Sigmoid colon (tissue), 7 donors: Measurements from ENCODE around the gene FBXW8. TPM values are rescaled to one million over a fixed set of nuclear protein-coding genes. Genes with fewer than 3 reads are reported as not detected.

Experiments
- DNase-seq: peaks from one replicate; pipeline ENCODE4 v3.0.0-alpha.2; 2019
- H3K27ac ChIP-seq, 4 donors: fragments of 200-600 bp; sonication (generic); one replicate each; pipeline ENCODE4 v1.5.1; 2016 to 2019; ENCODE audit warnings: mild to moderate bottlenecking in 1 of 4
- H3K27me3 ChIP-seq, 3 donors: fragments of 200-600 bp; sonication (generic); one replicate each; pipeline ENCODE4 v1.5.1; 2019; ENCODE audit warnings: mild to moderate bottlenecking in 1 of 3
- H3K36me3 ChIP-seq, 4 donors: fragments of 200-600 bp; sonication (generic); one replicate each; pipeline ENCODE4 v1.5.1; 2016 to 2019
- H3K4me1 ChIP-seq, 4 donors: fragments of 200-600 bp; sonication (generic); one replicate each; pipeline ENCODE4 v1.5.1; 2017 to 2019
- H3K4me3 ChIP-seq, 4 donors: fragments of 200-600 bp; sonication (generic); one replicate each; pipeline ENCODE4 v1.5.1; 2017 to 2019; ENCODE audit warnings: mild to moderate bottlenecking in 2 of 4, moderate library complexity in 1 of 4
- H3K9me3 ChIP-seq, 4 donors: fragments of 200-600 bp in 3 of 4; sonication (generic) in 3 of 4; one replicate each; pipeline versions ENCODE4 v1.5.1 to v1.6.1; 2013 to 2019
- EP300 ChIP-seq, 4 donors: sonication (generic); formaldehyde crosslinking; IDR thresholded peaks; one replicate each; pipeline ENCODE4 v1.6.1; 2017; ENCODE audit warnings: antibody characterized with exemption in 4 of 4
- POLR2A ChIP-seq, 2 donors: fragments of 450-650 bp; IDR thresholded peaks; one replicate each; pipeline ENCODE4 v1.6.1; 2016; ENCODE audit warnings: antibody characterized with exemption in 2 of 2, mild to moderate bottlenecking in 2 of 2, moderate library complexity in 2 of 2
- POLR2AphosphoS5 ChIP-seq, 4 donors: sonication (generic); formaldehyde crosslinking; IDR thresholded peaks; one replicate each; pipeline ENCODE4 v1.6.1; 2017; ENCODE audit warnings: antibody characterized with exemption in 4 of 4
- WGBS, 2 donors: extraction: QIAGEN DNeasy Blood & Tissue Kit; methylation state at CpG; one replicate each; pipeline ENCODE4 v1.1.7; 2013; 5-methylcytosine and 5-hydroxymethylcytosine counted together
- intact Hi-C: fragments of 100-400 bp; cut with DNase I; formaldehyde crosslinking; loops from one replicate; pipeline ENCODE4 v1.15.1; 2023
- polyA plus RNA-seq, 3 donors: library from polyadenylated mRNA; stranded (reverse); fragments of 200-250 nt; gene quantifications; one replicate each; pipeline ENCODE4 v1.2.3, GENCODE V29; 2013
- total RNA-seq, 4 donors: library from RNA; depleted of rRNA; stranded (reverse); fragments of >200 nt; gene quantifications; one replicate each; pipeline ENCODE4 v1.1.0, GENCODE V29; 2016
- TF ChIP-seq, protein P1 (sequence below), 4 experiments: fragments of 450-650 bp in 3 of 4; fragments of 200-600 bp in 1 of 4; IDR thresholded peaks; one replicate each; pipeline ENCODE4 v1.5.1; 2016 to 2019; ENCODE audit warnings: antibody characterized with exemption in 4 of 4, mild to moderate bottlenecking in 3 of 4, moderate library complexity in 2 of 4
- donor health status: healthy with polysubstance abuse.
- donor health status: Bipolar disorder and iron deficiency.
- donor health status: healthy.

FBXW8 gene
- total and polyA plus RNA-seq, 7 donors, result 2.3 to 19.1 (median 7.7) TPM

DNA sequence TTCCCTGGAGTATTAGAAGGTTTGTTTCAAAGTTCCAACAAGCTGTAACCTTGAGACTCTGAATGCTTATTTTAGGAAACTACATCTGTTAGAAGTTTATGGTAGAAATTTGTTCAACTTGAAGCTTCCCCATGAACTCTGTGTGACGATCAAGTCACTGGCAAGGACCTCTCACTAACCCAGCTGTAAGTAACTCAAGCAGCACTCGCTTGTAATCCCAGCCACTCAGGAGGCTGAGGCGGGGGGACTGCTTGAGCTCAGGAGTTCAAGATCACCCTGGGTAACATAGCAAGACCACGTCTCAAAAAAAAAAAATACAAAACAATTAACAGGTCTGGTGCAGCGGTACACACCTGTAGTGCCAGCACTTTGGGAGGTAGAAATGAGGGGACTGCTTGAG, 162.9 kb downstream of the FBXW8 start:
- 67 to 74% methylated on average over 5 of the region's 5 CpGs for WGBS, 2 donors
- Histone ChIP-seq H3K9me3 (no peaks in the 10 kb centered on the region), H3K36me3 (no peaks in the 10 kb centered on the region), H3K27ac (no peak overlapping the region), H3K4me1 (no peaks in the 10 kb centered on the region), H3K4me3 (no peak overlapping the region), H3K27me3 (peaks cover 0 to 4% (median 0%) of the 10 kb centered on the region in 3 donors)
- intact Hi-C loops, result no loop called here
- no peak for TF ChIP-seq EP300 (IDR thresholded peaks at IDR 0.05)
- TF ChIP-seq POLR2A (IDR thresholded peaks at IDR 0.05), result no peak
- TF ChIP-seq, protein P1, sequence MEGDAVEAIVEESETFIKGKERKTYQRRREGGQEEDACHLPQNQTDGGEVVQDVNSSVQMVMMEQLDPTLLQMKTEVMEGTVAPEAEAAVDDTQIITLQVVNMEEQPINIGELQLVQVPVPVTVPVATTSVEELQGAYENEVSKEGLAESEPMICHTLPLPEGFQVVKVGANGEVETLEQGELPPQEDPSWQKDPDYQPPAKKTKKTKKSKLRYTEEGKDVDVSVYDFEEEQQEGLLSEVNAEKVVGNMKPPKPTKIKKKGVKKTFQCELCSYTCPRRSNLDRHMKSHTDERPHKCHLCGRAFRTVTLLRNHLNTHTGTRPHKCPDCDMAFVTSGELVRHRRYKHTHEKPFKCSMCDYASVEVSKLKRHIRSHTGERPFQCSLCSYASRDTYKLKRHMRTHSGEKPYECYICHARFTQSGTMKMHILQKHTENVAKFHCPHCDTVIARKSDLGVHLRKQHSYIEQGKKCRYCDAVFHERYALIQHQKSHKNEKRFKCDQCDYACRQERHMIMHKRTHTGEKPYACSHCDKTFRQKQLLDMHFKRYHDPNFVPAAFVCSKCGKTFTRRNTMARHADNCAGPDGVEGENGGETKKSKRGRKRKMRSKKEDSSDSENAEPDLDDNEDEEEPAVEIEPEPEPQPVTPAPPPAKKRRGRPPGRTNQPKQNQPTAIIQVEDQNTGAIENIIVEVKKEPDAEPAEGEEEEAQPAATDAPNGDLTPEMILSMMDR (IDR thresholded peaks at IDR 0.05), result no peak
- no peak for TF ChIP-seq POLR2AphosphoS5 (IDR thresholded peaks at IDR 0.05)
- no peak for DNase-seq

DNA sequence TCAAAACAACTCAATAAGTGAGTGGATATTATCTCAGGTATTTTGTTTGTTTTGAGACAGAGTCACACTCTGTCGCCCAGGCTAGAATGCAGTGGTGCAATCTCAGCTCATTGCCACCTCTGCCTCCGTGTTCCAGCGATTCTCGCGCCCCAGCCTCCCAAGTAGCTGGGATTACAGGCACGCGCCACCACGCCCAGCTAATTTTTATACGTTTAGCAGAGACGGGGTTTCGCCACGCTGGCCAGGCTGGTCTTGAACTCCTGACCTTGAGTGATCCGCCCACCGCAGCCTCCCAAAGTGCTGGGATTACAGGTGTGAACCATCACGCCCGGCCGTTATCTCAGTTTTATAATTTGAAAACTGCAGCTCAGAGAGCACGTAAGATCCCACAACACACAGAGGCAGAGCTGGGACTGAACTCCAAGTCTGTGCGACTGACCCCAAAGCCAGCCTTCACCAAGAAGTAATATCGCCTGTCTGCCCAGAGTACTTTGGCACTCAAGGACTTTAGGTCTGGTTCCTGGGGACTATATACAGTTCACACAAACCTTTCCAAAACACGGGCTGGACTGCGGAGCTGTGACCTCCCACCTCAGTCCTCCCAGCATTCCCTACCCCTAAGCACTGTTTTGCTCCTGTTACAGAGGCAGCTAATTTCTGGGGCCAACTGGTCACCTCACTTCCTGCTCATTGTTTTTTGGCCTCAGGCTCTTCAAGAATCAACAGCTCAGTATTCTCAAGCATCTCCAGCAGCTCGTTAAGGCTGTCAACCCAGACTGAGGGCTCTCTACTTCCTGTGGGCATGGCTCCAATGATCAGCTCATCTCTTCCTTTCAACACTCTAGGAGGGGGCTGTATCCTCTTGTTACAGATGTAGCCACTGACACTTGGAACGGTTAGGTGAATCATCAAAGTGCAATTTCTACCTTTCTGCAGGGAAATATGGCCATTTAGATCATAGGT, 165.9 kb downstream of the FBXW8 start:
- WGBS, 2 donors, result 79 to 80% methylated on average over 24 of the region's 24 CpGs
- intact Hi-C loops, result no loop called here
- no peaks in the 10 kb centered on the region for H3K9me3 ChIP-seq
- H3K27me3 ChIP-seq, result peaks cover 0 to 4% (median 0%) of the 10 kb centered on the region in 3 donors
- TF ChIP-seq POLR2A (IDR thresholded peaks at IDR 0.05) (no peak), EP300 (IDR thresholded peaks at IDR 0.05) (no peak), POLR2AphosphoS5 (IDR thresholded peaks at IDR 0.05) (no peak)
- TF ChIP-seq, protein P1 (IDR thresholded peaks at IDR 0.05), result no peak
- H3K36me3 ChIP-seq, result no peaks in the 10 kb centered on the region
- no peak overlapping the region for H3K27ac ChIP-seq
- DNase-seq, result no peak
- no peak overlapping the region for H3K4me3 ChIP-seq
- H3K4me1 ChIP-seq, result no peaks in the 10 kb centered on the region

DNA sequence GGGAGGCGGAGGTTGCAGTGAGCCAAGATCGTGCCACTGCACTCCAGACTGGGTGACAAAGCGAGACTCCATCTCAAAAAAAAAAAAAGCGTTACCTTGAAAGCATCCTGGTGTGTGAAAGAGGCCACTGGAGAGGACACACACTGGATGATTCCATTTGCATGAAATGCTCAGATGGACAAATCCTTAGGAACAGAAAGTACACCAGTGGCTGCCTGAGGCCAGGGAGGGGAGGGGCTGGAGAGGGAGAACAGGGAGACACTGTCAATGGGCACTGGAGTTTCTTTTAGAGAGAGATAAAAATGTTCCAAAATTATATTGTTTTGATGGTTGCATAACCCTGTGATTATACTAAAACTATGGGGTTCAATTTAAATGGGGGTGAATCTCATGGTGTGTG, 168.7 kb downstream of the FBXW8 start:
- no peaks in the 10 kb centered on the region for H3K4me1 ChIP-seq
- no peak for TF ChIP-seq POLR2AphosphoS5 (IDR thresholded peaks at IDR 0.05)
- no peak for TF ChIP-seq POLR2A (IDR thresholded peaks at IDR 0.05)
- TF ChIP-seq, protein P1 (IDR thresholded peaks at IDR 0.05), result no peak
- TF ChIP-seq EP300 (IDR thresholded peaks at IDR 0.05), result no peak
- WGBS, 2 donors, result 93 to 98% methylated on average over 4 of the region's 4 CpGs
- DNase-seq, result no peak
- peaks cover 0 to 4% (median 0%) of the 10 kb centered on the region in 3 donors for H3K27me3 ChIP-seq
- H3K36me3 ChIP-seq, result no peaks in the 10 kb centered on the region
- no peak overlapping the region for H3K27ac ChIP-seq
- H3K9me3 ChIP-seq, result no peaks in the 10 kb centered on the region
- no peak overlapping the region for H3K4me3 ChIP-seq
- intact Hi-C loops, result no loop called here

DNA sequence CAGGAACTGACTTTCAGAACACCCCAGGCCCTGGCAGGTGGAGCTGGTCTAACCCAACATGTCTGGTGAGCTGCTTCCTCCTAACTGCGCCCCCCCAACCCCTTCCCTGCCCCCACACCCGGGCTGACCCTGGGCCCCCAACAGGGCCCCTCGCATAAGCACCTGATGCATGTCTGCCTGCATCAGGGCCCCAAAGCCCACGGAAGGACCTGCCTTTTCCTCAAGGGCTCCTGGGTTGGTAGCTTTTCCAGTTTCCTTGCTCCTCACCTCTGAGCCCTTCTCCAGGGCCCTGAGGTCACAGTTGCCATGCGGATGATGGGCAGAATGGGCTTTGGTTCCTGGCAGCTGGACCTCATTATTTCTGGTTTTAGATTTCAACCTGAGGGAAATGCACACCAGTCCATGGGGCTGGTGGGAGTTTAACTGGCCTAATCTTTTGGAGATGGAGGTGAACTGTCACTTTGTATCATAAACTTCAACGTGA, 170.0 kb downstream of the FBXW8 start:
- no peaks in the 10 kb centered on the region for H3K4me1 ChIP-seq
- no peak overlapping the region for H3K27ac ChIP-seq
- no peak for DNase-seq
- no peak overlapping the region for H3K4me3 ChIP-seq
- TF ChIP-seq POLR2AphosphoS5 (IDR thresholded peaks at IDR 0.05) (no peak), EP300 (IDR thresholded peaks at IDR 0.05) (no peak), POLR2A (IDR thresholded peaks at IDR 0.05) (no peak)
- TF ChIP-seq, protein P1 (IDR thresholded peaks at IDR 0.05), result no peak
- 49 to 61% methylated on average over 6 of the region's 6 CpGs for WGBS, 2 donors
- peaks cover 0 to 4% (median 0%) of the 10 kb centered on the region in 3 donors for H3K27me3 ChIP-seq
- intact Hi-C loops, result no loop called here
- H3K9me3 ChIP-seq, result no peaks in the 10 kb centered on the region
- H3K36me3 ChIP-seq, result no peaks in the 10 kb centered on the region

Other genes starting within 250 kb of the FBXW8 start
- gene SPRING1, start 172.9 kb upstream of the FBXW8 start, total RNA-seq, result 10 to 100 TPM; 10.5 to 18.0 (median 13.7) TPM
- 10 to 100 TPM; 16.2 to 38.6 (median 35.4) TPM for gene SPRING1, start 172.9 kb upstream of the FBXW8 start, polyA plus RNA-seq
- gene RNFT2, start 172.6 kb upstream of the FBXW8 start, total RNA-seq, result 1 to 10 TPM in 2 of 4 donors, under 1 TPM in 2; 0.36 to 4.3 (median 0.80) TPM
- 1 to 10 TPM in 2 of 3 donors, under 1 TPM in 1; 0.46 to 3.1 (median 1.2) TPM for gene RNFT2, start 172.6 kb upstream of the FBXW8 start, polyA plus RNA-seq
- under 1 TPM in 1 of 4 donors, not detected in 3; under 0.01 TPM for gene HRK, start 29.5 kb upstream of the FBXW8 start, total RNA-seq
- gene HRK, start 29.5 kb upstream of the FBXW8 start, polyA plus RNA-seq, result under 1 TPM; under 0.01 to 0.92 (median 0.38) TPM
- 1 to 10 TPM in 3 of 4 donors, under 1 TPM in 1; 0.81 to 7.8 (median 3.5) TPM for gene TESC, start 188.5 kb downstream of the FBXW8 start, total RNA-seq
- gene TESC, start 188.5 kb downstream of the FBXW8 start, polyA plus RNA-seq, result 1 to 10 TPM in 2 of 3 donors, under 1 TPM in 1; 0.92 to 6.7 (median 4.8) TPM